GM12873 (cell line): Measurements from ENCODE around the gene IMPG2.

Source experiments
- CTCF ChIP-seq: IDR thresholded peaks from 2 replicates; pipeline ENCODE4 v1.5.1; 2012; ENCODE audit warnings: low read depth, mild to moderate bottlenecking, moderate library complexity, low read length, control low read depth; ENCODE audit not compliant: insufficient read depth; ENCODE audit errors: missing control alignments

The IMPG2 gene

GRCh38 chr3:101182734-101183133, 137.6 kb downstream of the IMPG2 start:
- TF ChIP-seq CTCF: no peak

- no peak for TF ChIP-seq CTCF
Measured at GRCh38 chr3:101181801-101182200, 138.6 kb downstream of the IMPG2 start.

GRCh38 chr3:101179637-101180036, 140.7 kb downstream of the IMPG2 start:
- no peak for TF ChIP-seq CTCF

- TF ChIP-seq CTCF: no peak
Measured at GRCh38 chr3:101177577-101177976, 142.8 kb downstream of the IMPG2 start.
